HG03457 (cell line): ENCODE data around the gene CD300A.
A peak's percentile ranks its signal among the peaks of the same experiment; 100 is the strongest.

Experiments
- ATAC-seq: cut with Tn5 transposase; IDR thresholded peaks from one replicate; pipeline ENCODE4 v1.9.1; 2021; ENCODE audit warnings: moderate number of reproducible peaks; ENCODE audit not compliant: unreplicated experiment

Gene CD300A

DNA sequence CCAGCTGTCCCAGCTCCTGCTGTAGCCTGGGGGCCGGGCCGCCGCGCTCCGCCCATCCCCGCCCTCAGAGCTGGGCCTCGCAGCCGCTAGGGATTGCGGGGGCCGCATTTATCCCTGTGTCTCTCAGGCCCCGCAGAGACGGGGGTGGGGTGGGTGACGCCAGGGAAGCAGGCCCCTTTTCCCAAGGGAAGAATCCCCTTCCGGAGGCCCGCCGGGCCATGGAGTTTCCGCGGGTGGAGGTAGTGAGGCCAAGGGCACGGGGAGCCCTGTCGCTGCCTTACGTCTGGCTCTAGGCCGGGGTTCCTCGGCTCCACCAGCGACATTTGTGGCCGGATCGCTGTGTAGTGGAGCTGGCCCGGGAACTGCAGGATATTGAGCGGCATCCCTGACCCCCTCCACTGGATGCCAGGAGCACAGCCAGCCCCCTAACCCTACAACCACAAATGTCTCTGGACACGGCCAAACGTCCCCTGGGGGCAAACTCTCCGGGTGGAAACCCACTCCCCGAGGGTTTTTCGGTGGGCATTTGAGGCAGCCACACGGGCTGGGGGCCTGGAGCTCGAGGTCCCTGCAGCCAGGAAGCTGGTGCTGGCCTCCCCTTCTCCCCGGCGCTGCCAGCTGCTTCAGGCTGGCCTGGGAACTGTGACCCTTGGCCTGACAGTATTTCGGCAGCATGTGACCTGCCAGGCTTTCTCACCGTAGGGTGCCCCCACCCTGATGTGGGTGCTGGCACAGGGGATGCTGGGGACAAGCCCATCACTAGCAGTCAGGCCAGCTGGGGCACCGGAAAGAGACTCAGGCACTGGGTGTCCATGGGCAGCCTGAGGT lies 12.0 kb upstream of the CD300A start:
- peak; percentile 58 for ATAC-seq

DNA sequence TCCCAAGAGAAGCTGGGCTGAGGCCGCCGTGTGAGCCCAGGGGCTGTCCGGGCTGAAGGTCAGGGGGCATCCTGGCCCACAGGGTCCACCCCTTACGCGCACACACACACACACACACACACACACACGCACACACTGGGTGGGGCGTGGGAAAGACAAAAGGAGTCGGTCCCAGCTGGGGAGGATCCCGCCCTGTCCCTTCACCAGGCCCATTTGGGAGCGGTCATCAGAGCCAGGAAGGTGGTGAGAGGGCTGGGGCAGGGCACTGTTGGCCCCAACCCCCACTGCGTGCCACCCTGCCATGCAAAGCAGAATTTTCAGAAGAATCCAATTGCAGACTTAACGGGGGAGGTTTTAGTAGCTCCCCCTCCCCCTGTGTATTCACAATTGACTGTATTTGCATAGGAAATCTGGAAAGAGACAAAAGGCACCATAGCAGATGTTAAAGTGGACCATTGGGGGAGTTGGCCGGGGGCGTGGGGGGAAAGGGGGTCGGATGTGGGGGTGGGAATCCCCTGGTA lies 11.3 kb upstream of the CD300A start:
- ATAC-seq: no peak

DNA sequence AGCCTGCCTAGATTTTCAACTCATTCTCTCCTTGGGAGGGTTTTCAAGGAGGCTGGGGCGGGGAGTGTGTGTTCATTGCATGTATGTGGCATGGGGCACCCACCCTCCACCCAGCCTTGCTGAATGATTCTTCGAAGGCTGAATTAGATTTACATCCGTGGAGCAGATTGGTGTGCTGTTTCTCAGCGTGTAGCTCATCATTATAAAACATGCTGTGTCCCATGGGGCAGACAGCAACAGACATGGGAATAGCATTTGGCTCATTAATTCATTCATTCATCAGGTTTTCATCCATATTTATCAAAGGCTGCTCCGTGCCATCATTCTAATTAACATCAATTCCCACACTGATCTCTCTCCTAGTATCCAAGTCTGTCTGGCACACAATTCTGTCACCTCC lies 10.6 kb upstream of the CD300A start:
- ATAC-seq: no peak

DNA sequence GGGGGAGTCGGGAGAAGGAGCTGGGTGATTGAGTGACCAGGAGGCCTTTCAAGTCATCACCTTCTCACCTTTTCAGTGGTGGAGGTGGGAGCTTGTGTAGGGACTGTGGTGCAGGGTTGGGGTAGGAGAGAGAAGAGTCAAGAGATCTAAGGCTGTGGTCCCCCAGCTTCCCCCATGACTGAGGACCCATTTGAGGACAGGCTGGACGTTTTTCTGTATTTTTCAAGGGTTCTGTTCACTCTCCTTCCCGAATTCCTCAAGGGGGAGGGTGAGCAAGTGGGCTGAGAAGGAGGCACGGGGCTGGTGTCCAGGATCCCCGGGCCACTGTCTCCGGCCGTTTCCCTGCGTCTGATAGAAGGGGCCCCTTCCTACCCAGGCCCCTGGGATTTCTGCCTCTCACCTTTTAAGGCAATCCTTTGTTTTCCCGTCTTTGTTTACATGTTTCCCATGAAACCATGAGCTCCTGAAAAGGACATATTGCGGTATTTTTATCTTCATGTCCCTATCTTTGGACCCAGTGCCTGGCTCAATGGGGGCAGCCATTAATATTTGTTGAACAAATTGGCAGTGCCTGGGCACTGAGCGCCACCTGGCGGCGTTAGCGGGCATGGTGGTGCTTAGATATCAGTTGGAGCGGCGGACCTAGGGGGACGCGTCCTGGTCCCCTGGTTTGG lies 9.2 kb upstream of the CD300A start:
- no peak for ATAC-seq

DNA sequence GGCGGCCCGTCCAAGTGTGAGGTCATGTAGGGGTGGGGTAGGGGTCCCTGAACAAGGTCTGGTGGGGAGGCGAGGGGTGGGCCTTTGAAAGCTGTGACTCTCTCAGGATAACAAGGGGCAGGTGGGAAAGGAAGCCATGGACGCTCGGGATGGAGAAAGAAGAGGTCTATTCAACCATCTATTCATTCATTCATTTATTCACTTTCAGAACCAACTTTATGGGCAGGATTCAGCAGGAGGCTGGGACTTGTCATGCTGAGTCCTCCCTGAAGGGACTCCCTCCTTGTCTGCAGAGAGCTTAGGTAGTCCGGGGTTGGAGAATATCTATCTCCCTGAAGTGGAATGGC lies 8.6 kb upstream of the CD300A start:
- no peak for ATAC-seq

DNA sequence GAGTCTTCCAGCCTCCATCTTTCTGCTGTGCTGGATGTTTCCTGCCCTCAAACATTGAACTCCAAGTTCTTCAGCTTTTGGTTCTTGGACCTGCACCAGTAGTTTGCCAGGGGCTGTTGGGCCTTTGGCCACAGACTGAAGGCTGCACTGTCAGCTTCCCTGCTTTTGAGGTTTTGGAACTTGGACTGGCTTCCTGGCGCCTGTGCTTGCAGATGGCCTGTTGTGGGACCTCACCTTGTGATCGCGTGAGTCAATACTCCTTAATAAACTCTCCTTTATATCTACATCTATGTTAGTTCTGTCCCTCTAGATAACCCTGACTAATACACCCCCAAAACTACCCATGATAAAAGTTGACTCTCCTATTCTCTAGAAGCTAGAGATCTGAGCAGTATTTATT lies 7.6 kb upstream of the CD300A start:
- no peak for ATAC-seq

DNA sequence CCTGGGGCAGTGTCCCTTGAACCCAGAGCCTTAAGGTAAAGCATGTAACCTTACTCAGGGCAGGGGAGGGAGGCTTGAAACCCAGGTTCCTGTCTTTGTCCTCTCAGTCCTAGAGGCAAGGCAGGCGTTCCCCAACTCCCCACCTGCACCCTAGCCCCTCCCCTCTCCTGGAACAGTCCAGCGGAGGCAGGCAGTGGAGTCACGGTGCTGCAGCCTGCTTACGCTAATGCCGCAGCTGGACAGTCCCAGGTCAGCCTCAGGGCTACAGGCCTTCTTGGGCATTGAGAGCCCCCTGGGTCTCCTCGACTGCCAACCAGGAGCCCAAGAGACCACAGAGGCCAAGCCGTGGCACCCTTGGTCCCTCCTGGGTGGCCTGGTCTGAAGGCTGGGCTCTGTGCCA lies 6.8 kb upstream of the CD300A start:
- no peak for ATAC-seq

DNA sequence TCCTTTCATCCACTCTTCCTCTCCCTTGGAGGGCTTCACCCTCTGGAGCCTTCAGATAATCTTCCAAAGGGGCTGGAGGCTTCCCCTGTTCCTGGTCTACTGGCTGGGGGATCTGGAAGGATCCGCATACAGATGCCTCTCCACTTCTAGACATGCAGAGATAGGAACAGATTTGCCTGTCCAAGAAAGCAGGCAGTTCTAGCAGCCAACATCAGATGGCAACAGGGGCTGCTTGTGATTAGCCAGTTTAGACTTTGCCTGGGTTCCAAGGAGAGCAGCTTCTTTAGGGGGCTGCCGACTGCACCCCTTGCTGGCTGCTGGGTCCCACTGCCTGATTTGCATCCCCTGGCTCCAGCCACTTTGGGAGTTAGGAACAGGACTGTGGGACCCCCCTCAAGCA lies 6.2 kb upstream of the CD300A start:
- no peak for ATAC-seq

DNA sequence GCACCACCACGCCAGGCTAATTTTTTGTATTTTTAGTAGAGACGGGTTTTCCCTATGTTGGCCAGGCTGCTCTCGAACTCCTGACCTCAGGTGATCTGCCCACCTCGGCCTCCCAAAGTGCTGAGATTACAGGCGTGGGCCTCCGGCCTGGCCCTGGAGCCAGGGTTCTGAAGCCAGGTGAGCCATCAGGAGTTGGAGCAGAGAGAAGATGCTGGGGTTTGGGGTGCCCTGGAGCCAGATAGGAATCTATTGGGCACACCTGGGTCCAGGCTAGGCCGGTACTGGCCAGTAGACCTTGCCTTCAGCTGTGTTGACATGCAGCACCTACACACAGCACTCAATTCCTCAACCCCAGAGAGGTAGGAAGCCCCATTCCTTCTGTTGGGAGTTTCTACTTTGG lies 5.4 kb upstream of the CD300A start:
- ATAC-seq: no peak

DNA sequence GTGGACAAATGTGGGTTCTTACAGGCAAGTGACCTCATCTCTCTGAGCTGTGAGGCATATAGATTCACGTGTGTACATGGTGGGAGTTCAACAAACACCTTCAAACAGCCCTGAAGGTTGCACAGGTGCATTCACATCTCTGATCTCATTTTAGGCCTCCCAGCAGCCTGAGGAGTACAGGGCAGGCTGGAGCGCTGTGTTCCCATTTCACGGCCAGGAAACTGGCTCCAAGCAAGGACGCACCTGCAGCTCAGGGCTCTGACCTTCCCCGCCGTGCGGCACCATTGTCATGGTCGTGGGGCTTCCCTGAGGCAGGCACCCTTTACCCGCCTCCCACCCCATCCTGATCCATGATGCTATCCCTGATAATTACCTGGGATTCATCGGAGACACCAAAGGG lies 4.8 kb upstream of the CD300A start:
- no peak for ATAC-seq

DNA sequence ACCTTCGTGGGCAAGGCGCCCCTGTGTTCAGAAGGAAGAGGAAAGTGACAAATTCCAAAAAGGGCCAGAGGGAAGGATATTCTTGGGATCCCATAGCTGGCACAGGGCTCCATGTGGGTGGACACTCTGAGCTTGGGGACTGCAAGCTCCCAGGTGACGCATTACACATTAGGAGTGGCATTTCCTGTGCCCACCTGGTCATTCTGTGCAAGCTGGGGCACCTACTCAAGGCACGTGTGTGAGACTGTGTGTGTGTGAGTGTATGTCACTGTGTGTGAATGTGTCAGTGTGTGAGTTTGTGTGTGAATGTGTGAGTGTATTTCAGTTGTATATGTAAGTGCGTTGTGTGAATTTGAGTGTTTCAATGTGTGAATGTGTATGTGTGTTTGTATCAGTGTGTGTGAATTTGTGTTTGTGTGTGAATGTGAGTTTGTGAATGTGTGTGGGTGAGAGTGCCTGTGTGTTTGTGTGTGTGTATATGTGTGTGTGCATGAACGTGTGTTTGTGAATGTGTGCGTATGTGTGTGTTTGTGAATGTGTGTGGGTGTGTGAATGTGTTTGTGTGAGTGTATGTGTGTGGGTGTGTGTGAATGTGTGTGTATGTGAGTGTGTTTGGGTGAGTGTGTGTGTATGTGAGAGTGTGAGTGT lies 1.6 kb upstream of the CD300A start:
- no peak for ATAC-seq

DNA sequence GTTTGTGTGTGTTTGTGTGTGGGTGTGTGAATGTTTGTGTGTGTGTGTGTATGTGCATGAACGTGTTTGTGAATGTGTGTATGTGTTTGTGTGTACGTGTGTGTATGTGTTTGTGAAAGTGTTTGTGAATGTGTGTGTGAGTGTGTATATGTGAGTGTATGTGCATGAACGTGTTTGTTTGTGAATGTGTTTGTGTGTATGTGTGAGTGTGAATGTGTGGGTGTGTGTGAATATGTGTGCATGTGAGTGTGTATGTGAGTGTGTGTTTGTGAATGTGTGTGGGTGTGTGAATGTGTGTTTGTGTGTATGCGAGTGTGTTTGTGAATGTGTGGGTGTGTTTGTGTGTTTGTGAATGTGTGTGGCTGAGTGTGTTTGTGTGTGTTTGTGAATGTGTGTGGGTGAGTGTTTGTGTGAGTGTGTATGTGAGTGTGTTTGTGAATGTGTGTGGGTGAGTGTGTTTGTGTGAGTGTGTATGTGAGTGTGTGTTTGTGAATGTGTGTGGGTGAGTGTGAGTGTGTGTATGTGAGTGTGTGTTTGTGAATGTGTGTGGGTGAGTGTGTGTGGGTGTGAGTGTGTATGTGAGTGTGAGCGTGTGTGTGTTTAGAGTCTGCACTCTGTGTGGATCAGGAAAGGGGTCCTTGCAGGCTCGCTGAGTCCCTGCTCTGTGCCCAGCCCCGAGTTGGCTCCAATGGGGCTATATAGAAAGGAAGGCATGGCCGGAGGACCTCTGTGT lies 890 bp upstream of the CD300A start:
- no peak for ATAC-seq

DNA sequence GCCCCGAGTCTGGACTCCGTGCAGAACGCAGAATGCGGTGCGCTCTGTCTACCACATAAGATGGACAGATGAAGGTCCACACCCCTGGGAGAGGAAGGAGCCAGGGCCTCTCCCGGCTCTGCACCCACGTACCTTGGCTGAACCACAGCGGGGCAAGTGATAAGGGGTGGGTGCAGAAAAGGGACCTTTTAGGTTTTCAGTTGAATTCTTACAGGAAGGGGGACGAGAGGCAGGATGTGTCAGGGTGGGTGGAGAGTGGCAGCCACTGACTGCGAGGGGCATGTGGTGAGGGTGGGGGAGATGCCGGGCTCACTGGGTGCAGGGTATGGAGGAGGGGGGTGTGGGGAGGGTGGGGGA lies 372 bp downstream of the CD300A start:
- ATAC-seq: no peak

DNA sequence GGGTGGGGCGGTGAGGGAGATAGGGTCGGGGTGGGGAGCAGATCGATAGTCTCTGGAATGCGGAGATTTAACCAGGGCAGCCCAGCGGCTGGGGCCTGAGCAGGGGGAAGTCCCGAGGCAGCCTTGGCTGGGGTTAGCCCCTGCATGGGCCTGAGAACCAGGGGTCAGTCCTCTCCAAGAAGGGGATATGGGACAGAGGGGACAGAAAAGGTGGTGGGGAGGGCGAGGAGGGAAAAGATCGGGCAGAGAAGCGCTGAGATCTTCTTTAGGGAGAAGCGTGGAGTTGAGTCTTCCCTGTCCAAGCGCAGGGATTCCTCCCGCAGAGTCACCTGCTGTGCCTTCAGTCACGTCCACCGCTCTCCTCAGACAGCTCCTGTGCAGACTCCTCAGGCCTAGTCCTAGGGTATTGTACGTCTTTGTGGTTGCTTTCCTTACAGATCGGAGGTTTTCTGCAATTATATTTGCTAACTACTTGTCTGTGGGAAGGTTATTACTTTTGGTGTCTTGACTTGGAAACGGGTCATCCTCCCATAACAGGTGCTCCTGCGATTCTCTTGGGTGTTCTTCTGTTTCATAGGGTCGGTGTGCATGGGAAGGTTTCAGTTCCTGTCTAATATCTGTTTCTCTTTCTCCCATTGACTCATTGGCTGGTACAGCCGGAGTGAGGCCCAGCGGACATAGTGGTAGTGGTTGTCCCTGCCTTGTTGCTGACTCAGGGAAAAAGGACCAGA lies 952 bp downstream of the CD300A start:
- no peak for ATAC-seq

DNA sequence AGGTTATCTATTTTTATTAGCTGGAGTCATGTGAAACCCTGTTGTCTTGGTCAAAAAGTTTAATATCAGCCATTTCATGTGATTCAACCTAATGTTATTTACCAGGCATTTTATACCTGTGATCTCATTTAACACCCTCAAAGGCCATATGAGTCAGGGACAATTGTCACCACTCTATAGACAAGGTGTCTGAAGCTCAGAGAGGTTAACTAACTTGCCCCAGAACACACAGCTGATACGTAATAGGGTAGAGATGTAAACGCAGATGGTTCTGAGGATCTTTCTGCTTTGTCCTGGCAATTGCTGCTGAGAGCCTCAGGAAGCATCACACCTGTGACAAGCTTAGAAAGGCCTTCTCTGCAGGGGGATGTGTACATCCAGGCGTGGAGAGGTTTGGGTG lies 4.9 kb downstream of the CD300A start:
- ATAC-seq: no peak

DNA sequence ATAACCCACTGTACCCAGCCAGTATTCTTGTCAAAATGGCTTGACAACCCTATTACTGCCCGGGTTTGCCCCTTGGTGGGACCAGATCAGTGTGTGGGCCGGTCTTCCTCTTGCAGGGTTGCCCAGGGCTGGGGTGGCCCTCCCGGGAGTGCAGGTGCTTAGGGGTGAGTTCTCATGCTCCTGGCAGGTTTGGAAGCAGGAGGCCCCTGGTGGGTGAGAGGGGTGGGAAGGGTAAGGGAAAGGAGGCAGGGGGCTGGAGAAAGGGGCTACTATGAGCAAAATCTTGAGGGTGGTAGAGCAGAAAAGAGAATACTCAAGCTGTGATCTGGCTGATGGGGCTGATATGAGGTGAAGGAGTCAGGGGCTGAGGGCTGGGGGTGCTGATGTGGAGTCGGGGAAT lies 6.5 kb downstream of the CD300A start:
- ATAC-seq: no peak

DNA sequence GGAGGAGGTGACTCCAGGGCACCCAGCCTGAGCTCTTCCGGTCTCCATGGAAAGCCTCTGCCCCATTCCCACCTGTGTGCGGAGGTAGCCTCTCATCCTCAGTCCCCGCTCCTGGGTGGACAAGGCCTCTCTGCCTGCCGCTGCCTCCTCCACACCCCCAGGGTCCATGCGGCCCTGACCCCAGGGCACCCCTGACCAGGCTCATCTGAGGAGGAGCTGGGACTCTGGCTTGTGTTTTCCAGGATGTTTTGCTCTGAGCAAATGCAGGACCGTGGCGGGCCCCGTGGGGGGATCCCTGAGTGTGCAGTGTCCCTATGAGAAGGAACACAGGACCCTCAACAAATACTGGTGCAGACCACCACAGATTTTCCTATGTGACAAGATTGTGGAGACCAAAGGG lies 6.9 kb downstream of the CD300A start:
- no peak for ATAC-seq

DNA sequence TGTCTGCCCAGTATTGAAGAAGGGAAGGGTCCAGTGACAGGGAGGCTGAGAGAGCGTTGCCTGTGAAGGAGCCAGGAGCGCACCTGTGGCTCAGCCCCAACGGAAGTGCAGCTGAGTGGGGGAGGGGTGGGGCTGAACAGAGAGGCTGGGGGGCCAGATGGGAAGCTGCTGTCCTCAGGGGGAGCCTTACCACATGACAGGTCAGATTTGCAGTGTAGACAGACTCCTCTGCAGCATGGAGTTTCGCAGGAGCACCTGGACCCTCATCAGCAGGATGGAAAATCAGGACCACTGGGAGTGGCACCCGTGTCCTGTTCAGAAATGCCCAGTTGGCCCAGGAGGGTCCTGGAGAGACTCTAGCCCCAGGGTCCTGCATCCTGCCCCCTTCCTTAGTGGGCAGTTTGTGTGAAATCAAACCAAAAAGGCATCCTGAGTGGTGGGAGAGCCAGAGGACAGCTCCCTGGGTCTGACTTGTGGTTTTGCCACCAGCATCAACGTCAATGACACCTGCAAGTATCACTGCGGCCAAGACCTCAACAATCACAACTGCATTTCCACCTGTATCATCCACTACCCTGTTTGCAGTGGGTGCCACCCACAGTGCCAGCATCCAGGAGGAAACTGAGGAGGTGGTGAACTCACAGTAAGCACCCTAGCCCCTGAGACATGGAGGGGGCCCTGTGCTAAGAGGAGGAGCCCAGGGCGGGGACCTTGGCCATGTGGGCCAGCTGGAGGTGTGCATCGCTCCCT lies 7.8 kb downstream of the CD300A start:
- ATAC-seq: no peak

DNA sequence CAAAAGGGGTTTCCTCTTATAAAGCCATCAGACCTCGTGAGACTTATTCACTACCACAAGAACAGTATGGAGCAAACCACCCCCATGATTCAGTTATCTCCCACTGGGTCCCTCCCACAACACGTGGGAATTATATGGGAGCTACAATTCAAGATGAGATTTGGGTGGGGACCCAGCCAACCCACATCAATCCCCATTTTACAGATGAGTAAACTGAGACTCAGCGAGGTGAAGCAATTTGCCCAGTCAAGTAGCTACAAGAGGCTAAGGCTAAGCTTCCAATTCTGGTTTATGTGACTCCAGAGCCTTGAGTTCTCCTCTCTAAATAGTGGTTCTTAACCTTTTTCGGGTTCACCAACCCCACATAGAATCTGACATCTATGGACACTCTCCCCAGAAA lies 8.8 kb downstream of the CD300A start:
- ATAC-seq: no peak

DNA sequence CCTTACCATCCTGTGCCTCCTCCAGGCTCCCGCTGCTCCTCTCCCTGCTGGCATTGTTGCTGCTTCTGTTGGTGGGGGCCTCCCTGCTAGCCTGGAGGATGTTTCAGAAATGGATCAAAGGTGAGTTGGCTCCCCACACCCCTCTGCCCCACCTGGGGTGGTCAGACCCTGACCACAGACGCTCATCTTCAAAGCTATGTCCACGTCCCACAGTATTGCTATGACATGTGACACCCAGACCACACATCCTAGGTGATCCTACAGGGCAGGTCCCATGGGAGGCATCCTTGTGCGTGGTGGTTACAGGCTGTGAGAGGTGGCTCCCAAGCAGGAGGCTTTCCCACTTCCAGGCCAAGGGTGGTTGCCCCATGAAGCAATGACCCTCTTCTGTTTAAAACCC lies 11.0 kb downstream of the CD300A start:
- no peak for ATAC-seq
